GM12878 (cell line): Measurements from ENCODE around the gene CHAD.

Source experiments
- BRCA1 ChIP-seq: IDR thresholded peaks from 2 replicates; pipeline ENCODE4 v1.6.1; 2011; ENCODE audit warnings: low read depth, low read length, improper control_type of control experiment
- CREM ChIP-seq: IDR thresholded peaks from 2 replicates; pipeline ENCODE4 v1.6.1; 2014; ENCODE audit warnings: antibody characterized with exemption, low read depth
- CTCF ChIP-seq, 3 experiments: IDR thresholded peaks in 2 of 3; conservative IDR thresholded peaks in 1 of 3; 2 replicates each; pipeline ENCODE4 v1.5.1; 2011; ENCODE audit warnings: low read depth in 3 of 3, low read length in 3 of 3, mild to moderate bottlenecking in 3 of 3, control low read depth in 2 of 3, moderate library complexity in 2 of 3, inconsistent platforms in 1 of 3, mixed read lengths in 1 of 3; ENCODE audit not compliant: control insufficient read depth in 2 of 3, insufficient read depth in 1 of 3; ENCODE audit errors: extremely low read depth in 1 of 3
- FOXK2 ChIP-seq: fragments of 450-650 bp; IDR thresholded peaks from 2 replicates; pipeline ENCODE4 v1.6.1; 2017; ENCODE audit warnings: mild to moderate bottlenecking, moderate library complexity
- MTA3 ChIP-seq: IDR thresholded peaks from 2 replicates; pipeline ENCODE4 v1.6.1; 2012; ENCODE audit warnings: low read length, inconsistent platforms, borderline replicate concordance
- MYB ChIP-seq: fragments of 150-350 bp; IDR thresholded peaks from 2 replicates; pipeline ENCODE4 v1.6.1; 2014; ENCODE audit warnings: mild to moderate bottlenecking, low read depth, low read length, borderline replicate concordance
- POLR2A ChIP-seq: IDR thresholded peaks from 2 replicates; pipeline ENCODE4 v1.6.1; 2011; ENCODE audit warnings: low read depth, mild to moderate bottlenecking, low read length
- POLR2AphosphoS5 ChIP-seq: IDR thresholded peaks from 2 replicates; pipeline ENCODE4 v1.6.1; 2011; ENCODE audit warnings: mild to moderate bottlenecking, low read length, inconsistent platforms
- USF2 ChIP-seq: IDR thresholded peaks from 2 replicates; pipeline ENCODE4 v1.6.1; 2011; ENCODE audit warnings: low read depth, low read length, improper control_type of control experiment, borderline replicate concordance
- ZNF274 ChIP-seq: IDR thresholded peaks from one replicate; pipeline ENCODE4 v1.8.0; 2011; ENCODE audit not compliant: insufficient read length, insufficient read depth
- TF ChIP-seq, protein P1 (sequence below): fragments of 450-650 bp; IDR thresholded peaks from 2 replicates; pipeline ENCODE4 v1.6.1; 2016; ENCODE audit warnings: mild to moderate bottlenecking, moderate library complexity, borderline replicate concordance

GRCh38 chr17:50453901-50454300 lies 14.8 kb downstream of the CHAD start:
- TF ChIP-seq ZNF274 (no peak), POLR2AphosphoS5 (no peak), CREM (no peak), BRCA1 (no peak), CTCF (IDR thresholded peaks at IDR 0.05 in 2 of 3, conservative IDR thresholded peaks at IDR 0.05 in 1 of 3; ENCODE audit: control insufficient read depth in 2 of 3, extremely low read depth in 1 of 3, insufficient read depth in 1 of 3, low read depth in 3 of 3, low read length in 3 of 3) (no peak), MTA3 (no peak), USF2 (no peak), FOXK2 (no peak), POLR2A (no peak), MYB (no peak)
- TF ChIP-seq, protein P1, sequence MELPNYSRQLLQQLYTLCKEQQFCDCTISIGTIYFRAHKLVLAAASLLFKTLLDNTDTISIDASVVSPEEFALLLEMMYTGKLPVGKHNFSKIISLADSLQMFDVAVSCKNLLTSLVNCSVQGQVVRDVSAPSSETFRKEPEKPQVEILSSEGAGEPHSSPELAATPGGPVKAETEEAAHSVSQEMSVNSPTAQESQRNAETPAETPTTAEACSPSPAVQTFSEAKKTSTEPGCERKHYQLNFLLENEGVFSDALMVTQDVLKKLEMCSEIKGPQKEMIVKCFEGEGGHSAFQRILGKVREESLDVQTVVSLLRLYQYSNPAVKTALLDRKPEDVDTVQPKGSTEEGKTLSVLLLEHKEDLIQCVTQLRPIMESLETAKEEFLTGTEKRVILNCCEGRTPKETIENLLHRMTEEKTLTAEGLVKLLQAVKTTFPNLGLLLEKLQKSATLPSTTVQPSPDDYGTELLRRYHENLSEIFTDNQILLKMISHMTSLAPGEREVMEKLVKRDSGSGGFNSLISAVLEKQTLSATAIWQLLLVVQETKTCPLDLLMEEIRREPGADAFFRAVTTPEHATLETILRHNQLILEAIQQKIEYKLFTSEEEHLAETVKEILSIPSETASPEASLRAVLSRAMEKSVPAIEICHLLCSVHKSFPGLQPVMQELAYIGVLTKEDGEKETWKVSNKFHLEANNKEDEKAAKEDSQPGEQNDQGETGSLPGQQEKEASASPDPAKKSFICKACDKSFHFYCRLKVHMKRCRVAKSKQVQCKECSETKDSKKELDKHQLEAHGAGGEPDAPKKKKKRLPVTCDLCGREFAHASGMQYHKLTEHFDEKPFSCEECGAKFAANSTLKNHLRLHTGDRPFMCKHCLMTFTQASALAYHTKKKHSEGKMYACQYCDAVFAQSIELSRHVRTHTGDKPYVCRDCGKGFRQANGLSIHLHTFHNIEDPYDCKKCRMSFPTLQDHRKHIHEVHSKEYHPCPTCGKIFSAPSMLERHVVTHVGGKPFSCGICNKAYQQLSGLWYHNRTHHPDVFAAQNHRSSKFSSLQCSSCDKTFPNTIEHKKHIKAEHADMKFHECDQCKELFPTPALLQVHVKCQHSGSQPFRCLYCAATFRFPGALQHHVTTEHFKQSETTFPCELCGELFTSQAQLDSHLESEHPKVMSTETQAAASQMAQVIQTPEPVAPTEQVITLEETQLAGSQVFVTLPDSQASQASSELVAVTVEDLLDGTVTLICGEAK, result no peak
